SK-N-SH treated with all-trans-retinoic acid at 6 μM for 48 hours (cell line): ENCODE data around the gene SLC17A5.

Experiments
- ISL1 ChIP-seq: fragments of 250-450 bp; sonication (Bioruptor Pico); IDR thresholded peaks from 2 replicates; pipeline ENCODE4 v2.1.2; 2022; ENCODE audit warnings: mild to moderate bottlenecking, moderate library complexity
- TF ChIP-seq, protein P1 (sequence below): fragments of 250-450 bp; sonication (Bioruptor Pico); IDR thresholded peaks from 2 replicates; pipeline ENCODE4 v1.8.0; 2020; ENCODE audit warnings: mild to moderate bottlenecking, moderate library complexity, borderline replicate concordance

DNA sequence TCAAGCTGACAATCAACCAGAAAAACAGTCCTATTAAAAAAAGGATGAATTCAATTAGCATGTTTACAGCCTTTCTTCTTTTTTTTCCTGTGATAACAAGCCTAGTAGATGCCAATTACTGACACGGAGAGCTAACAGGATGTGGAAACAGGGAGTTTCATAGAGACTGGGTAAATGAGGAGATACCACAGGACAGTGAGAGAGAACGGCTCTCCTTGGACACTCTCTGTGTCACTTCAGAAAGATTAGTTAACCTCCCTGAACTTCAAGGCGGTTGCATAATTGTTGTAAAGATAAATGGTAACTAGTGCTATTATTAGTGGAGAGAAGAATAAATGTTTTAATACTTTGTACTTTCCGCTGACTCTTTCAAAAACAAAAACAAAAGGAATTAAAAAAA, 14.8 kb downstream of the SLC17A5 start:
- TF ChIP-seq, protein P1, sequence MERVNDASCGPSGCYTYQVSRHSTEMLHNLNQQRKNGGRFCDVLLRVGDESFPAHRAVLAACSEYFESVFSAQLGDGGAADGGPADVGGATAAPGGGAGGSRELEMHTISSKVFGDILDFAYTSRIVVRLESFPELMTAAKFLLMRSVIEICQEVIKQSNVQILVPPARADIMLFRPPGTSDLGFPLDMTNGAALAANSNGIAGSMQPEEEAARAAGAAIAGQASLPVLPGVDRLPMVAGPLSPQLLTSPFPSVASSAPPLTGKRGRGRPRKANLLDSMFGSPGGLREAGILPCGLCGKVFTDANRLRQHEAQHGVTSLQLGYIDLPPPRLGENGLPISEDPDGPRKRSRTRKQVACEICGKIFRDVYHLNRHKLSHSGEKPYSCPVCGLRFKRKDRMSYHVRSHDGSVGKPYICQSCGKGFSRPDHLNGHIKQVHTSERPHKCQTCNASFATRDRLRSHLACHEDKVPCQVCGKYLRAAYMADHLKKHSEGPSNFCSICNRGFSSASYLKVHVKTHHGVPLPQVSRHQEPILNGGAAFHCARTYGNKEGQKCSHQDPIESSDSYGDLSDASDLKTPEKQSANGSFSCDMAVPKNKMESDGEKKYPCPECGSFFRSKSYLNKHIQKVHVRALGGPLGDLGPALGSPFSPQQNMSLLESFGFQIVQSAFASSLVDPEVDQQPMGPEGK (CRISPR knock-in tag): no peak
- no peak for TF ChIP-seq ISL1 (CRISPR knock-in tag)
